GM21515 (cell line): ENCODE data around the gene MIA.
"Not testable (repeated sequence)": the region's sequence is repeated elsewhere in the genome, so short reads cannot be mapped to it uniquely, and the experiment has no call there.

Source experiments
- ATAC-seq: cut with Tn5 transposase; IDR thresholded peaks from one replicate; pipeline ENCODE4 v1.9.1; 2021; ENCODE audit not compliant: unreplicated experiment

MIA gene

DNA sequence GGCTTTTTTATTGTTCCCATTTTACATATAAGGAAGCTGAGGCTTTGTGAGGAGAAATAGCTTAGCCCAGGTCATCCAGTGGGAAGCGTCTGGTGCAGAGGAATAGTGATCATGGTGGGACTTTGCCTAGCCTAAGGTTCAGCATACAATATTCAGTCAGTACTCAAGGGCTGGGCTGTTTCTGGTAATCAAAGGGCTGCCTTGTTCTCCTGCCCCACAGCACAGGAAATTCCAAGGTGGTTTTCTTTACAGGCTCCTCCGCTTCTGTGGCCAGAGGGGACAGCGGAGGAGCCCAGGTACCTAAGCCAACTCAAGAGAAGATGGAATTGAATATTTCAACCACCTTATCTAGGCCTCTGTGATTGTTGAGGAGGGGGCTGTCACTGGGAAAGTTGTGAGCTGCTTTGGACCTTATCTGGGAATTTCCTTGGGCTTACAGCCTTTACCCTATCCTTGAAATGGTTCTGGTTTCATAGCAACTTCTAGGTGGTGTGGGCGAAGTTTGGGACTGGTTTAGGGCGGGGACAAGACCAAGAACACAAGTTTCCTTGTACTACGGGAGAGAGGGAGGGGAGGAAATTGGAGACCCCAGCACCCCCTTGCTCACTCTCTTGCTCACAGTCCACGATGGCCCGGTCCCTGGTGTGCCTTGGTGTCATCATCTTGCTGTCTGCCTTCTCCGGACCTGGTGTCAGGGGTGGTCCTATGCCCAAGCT lies at the start of gene MIA:
MIA (plus strand) TSS at position 606 of the 716 bp plus-strand sequence; CDS start at position 628, 22 bp downstream.
- ATAC-seq = no peak

GRCh38 chr19:40726279-40726678 lies 49.0 kb upstream of the MIA start:
- ATAC-seq = no peak

GRCh38 chr19:40730065-40730464 lies 45.3 kb upstream of the MIA start:
- ATAC-seq = not testable (repeated sequence)

DNA sequence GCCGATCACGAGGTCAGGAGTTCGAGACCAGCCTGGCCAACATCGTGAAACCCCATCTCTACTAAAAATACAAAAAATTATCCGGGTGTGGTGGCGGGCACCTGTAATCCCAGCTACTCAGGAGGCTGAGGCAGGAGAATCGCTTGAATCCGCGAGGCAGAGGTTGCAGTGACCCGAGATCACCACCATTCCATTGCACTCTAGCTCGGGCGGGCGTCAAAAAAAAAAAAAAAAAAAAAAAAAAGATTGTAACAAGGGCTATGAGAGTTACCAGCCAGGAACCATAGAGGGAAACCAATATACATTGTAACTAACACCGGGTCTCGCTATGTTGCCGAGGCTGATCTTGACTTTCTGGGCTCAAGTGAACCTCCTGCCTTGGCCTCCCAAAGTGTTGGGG lies 43.0 kb upstream of the MIA start:
- not testable (repeated sequence) for ATAC-seq

DNA sequence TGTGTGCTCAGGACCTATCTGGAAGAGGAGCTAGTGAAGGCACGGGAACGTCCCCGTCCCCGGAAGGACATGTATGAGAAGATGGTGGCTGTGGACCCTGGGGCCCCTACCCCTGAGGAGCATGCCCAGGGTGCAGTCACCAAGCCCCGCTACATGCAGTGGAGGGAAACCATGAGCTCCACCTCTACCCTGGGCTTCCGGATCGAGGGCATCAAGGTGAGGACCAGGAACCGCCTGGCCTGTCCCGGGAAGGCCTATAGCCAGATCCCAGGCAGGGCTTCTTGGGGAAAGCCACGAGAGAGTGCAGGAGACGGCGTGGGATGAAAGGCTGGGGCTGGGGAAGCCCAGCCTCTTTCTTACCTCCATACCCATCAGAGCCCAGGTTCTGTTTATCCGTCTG lies 42.2 kb upstream of the MIA start:
- no peak for ATAC-seq

- ATAC-seq = no peak
These were observed 40.1 kb upstream of the MIA start for GRCh38 chr19:40735013-40735771.

- no peak for ATAC-seq
These were observed 38.7 kb upstream of the MIA start for GRCh38 chr19:40736661-40737060.

- ATAC-seq = no peak
These were observed 38.1 kb upstream of the MIA start for GRCh38 chr19:40737102-40737644.

GRCh38 chr19:40739030-40739839 lies 36.1 kb upstream of the MIA start:
- no peak for ATAC-seq

- no peak for ATAC-seq
These were observed 35.2 kb upstream of the MIA start for GRCh38 chr19:40739871-40740703.

GRCh38 chr19:40740747-40741146 lies 34.6 kb upstream of the MIA start:
- no peak for ATAC-seq

DNA sequence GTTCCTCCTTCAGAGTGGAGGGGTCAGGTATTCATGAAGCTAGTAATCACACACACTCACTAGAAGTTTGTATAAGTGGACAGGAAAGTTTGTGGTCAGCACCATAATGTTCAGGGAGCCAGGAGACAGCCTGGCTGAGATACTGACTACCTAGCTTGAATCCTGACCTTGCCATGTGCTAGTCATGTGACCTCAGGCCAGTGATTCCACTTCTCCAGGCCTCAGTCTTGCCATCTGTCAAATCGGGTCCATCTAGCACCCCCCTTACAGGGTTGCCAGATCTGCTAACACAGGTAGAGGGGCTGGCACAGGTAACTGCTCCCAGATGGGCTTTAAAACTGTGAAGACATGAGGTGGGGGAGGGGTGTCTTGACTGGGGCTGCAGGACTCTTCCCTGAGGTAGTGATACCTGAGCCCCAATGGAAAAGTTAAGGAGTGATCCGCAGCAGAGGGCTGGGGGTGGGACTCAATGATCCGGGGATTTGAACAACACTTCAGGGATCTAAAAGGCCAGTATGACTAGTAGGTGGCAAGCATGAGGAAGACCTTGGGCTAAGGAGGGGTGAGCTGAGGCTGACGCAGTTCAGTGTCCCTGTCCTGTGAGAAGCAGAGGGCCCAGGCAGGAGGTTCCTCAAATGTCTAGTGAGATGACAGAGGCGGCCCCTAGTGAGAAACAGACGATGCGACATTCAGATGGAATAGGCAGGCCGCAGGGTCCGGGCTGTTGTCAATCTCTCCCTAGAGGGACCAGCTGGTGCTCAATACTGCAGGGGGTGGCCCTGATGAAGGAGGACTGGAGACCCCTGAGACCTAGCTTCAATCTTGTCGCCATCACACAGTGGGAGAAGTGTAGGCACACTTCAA lies 33.6 kb upstream of the MIA start:
- no peak for ATAC-seq

GRCh38 chr19:40742477-40742876 lies 32.8 kb upstream of the MIA start:
- ATAC-seq = no peak

- ATAC-seq = no peak
These were observed 32.4 kb upstream of the MIA start for GRCh38 chr19:40742886-40743285.

DNA sequence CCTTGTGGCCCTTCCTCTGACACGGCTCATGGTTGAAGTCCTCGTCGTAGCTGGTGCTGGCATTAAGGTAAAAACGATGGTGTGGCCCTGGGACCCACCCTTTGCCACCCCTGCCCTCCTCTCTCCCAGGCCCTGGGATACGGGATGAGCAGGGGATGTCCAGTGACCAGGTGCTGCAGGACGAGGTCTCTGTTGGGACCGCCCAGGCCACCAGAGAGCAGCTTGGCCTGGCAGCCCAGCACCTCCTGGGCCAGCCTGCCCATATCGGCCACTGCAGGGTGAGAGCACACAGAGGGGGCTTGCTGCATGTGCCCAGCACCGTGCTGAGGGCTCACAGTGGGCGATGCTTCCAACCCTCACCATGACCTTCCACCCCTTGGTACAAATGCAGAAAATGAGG lies 31.4 kb upstream of the MIA start:
- no peak for ATAC-seq

DNA sequence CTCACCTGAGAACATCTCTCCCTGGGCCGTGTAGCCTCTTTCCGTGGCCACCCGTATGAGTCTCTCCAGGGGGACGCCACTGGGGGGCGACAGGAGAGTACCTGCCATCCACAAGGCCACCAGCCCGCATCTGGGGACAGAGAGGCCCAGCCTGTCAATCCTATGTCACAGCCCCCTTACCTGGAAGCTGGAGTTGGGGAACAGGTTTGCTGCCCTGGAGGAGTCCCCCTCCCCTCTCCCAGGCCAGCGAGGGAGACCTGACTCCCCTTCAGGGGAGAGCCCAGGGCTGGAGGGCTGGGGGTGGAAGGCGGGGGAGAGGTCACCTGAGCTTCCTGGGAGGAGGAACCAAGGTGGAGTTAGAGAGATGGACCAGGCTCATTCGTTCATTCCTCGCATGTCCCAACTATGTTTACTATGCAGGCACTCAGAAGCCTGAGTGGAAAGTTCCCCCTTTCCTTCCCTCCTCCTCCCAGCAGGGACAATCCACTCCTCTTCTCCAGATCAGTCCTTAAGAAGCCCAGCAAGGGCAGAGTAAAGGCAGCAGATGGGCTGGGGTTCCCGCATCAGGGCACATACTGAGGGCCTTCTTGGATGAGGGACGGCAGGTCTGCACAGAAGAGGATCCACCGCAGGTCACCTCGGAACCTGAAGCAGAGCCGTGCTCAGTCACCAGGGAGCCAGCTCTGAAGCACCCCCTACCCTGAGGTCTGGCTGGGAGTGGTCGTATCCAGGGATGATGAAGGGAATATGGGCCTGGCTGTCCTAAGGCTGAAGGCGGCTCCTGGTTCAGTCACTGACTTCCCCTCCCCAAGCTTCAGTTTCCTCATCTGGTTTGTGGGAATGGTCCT lies 30.5 kb upstream of the MIA start:
- ATAC-seq = no peak

DNA sequence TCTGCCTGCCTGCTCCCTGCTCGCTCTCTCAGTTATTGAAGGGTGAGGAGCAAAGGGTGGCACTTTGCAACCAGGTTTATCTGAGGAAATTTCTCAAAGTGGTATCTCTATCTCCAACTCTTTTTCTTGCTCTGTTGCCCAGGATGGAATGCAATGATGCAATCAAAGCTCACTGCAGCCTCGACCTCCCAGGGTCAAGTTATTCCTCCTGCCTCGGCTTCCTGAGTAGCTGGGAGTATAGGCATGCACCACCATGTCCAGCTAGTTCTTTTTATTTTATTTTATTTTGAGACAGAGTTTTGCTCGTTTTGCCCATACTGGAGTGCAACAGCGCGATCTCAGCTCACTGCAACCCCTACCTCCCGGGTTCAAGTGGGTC lies 29.9 kb upstream of the MIA start:
- ATAC-seq = no peak

- ATAC-seq = no peak
These were observed 27.8 kb upstream of the MIA start for GRCh38 chr19:40747536-40747935.
